KMS-11 (cell line): ENCODE results near the gene NLRC3.

ENCODE experiments used
- H2AFZ ChIP-seq: fragments of 200-600 bp; sonication (generic); 2 replicates; pipeline ENCODE4 v1.6.1; 2016; ENCODE audit warnings: antibody characterized with exemption, mixed run types, low read depth
- H3K27ac ChIP-seq: fragments of 200-600 bp; sonication (generic); 2 replicates; pipeline ENCODE4 v1.6.1; 2016; ENCODE audit warnings: mild to moderate bottlenecking, mixed run types
- H3K27me3 ChIP-seq: fragments of 200-600 bp; sonication (generic); 2 replicates; pipeline ENCODE4 v1.6.1; 2017; ENCODE audit warnings: mild to moderate bottlenecking, low read depth, mixed run types, moderate library complexity; ENCODE audit not compliant: insufficient read depth
- H3K36me3 ChIP-seq: fragments of 200-600 bp; sonication (generic); 2 replicates; pipeline ENCODE4 v1.6.1; 2017; ENCODE audit warnings: mild to moderate bottlenecking, mixed run types; ENCODE audit not compliant: insufficient read depth
- H3K4me1 ChIP-seq: fragments of 200-600 bp; sonication (generic); 2 replicates; pipeline ENCODE4 v1.6.1; 2016; ENCODE audit warnings: mild to moderate bottlenecking, low read depth, mixed run types; ENCODE audit not compliant: poor library complexity, severe bottlenecking
- H3K4me2 ChIP-seq: fragments of 200-600 bp; sonication (generic); 2 replicates; pipeline ENCODE4 v1.7.0; 2016; ENCODE audit warnings: mild to moderate bottlenecking, mixed run types
- H3K4me3 ChIP-seq: fragments of 200-600 bp; sonication (generic); IDR thresholded peaks from 2 replicates; pipeline ENCODE4 v1.6.1; 2017; ENCODE audit warnings: low read depth, low read length, mixed read lengths; ENCODE audit not compliant: insufficient read depth
- H3K79me2 ChIP-seq: fragments of 200-600 bp; sonication (generic); 2 replicates; pipeline ENCODE4 v1.6.1; 2016; ENCODE audit warnings: low read depth, mixed run types; ENCODE audit not compliant: insufficient read depth
- H3K9ac ChIP-seq: fragments of 200-600 bp; sonication (generic); 2 replicates; pipeline ENCODE4 v1.6.1; 2016; ENCODE audit warnings: mild to moderate bottlenecking, mixed run types
- H4K20me1 ChIP-seq: fragments of 200-600 bp; sonication (generic); 2 replicates; pipeline ENCODE4 v1.6.1; 2016; ENCODE audit warnings: mild to moderate bottlenecking, mixed run types; ENCODE audit not compliant: insufficient read depth
- CTCF ChIP-seq: fragments of 200-600 bp; sonication (generic); conservative IDR thresholded peaks from 2 replicates; pipeline ENCODE4 v1.6.1; 2017; ENCODE audit warnings: low read depth, mild to moderate bottlenecking, antibody characterized with exemption, low read length, moderate library complexity, mixed read lengths

NLRC3 gene

GRCh38 chr16:3590736-3591435, 13.7 kb upstream of the NLRC3 start:
- H3K36me3 ChIP-seq, result no peaks in the 10 kb centered on the region
- no peak overlapping the region for H3K9ac ChIP-seq

GRCh38 chr16:3589991-3590701, 12.9 kb upstream of the NLRC3 start:
- no peak overlapping the region for H3K4me2 ChIP-seq
- H3K79me2 ChIP-seq, result no peaks in the 10 kb centered on the region
- no peaks in the 10 kb centered on the region for H3K4me1 ChIP-seq
- no peak for TF ChIP-seq CTCF
- H2AFZ ChIP-seq, result no peak overlapping the region
- no peaks in the 10 kb centered on the region for H3K36me3 ChIP-seq
- H3K27me3 ChIP-seq, result no peaks in the 10 kb centered on the region
- no peak overlapping the region for H3K4me3 ChIP-seq
- H3K9ac ChIP-seq, result no peak overlapping the region
- H4K20me1 ChIP-seq, result no peaks in the 10 kb centered on the region
- H3K27ac ChIP-seq, result no peak overlapping the region

More at GRCh38 chr16:3590736-3591435, 13.7 kb upstream of the NLRC3 start:
- H3K79me2 ChIP-seq, result no peaks in the 10 kb centered on the region
- no peak for TF ChIP-seq CTCF
- H2AFZ ChIP-seq, result no peak overlapping the region
- no peak overlapping the region for H3K27ac ChIP-seq
- no peaks in the 10 kb centered on the region for H4K20me1 ChIP-seq
- H3K27me3 ChIP-seq, result no peaks in the 10 kb centered on the region
- H3K4me1 ChIP-seq, result no peaks in the 10 kb centered on the region
- H3K4me2 ChIP-seq, result no peak overlapping the region
- no peak overlapping the region for H3K4me3 ChIP-seq

DNA sequence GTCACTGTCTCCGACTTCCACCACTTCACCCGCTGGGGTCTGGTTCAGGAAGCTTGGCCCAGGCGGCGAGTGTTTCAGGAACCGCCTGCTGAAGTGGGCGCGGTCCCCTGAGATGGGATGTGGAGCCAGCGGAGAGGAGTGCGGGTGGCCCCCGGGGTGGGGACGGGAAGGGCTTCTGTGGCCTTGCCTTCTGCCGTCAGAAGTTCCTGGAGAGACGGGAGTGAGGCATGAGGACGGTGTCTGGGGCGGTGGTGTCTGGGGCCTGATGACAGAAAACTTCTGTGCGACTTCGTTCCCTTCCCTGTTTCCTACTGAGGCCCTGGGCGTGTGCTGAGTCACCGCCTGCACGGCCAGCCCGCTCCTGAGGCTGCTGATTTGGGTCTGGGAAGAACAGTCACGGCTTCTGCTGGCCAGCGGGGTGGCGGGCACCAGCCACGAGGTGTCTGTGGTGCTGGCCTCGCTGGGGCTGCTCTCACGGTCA, 12.3 kb upstream of the NLRC3 start:
- Histone ChIP-seq H3K27me3 (no peaks in the 10 kb centered on the region), H4K20me1 (no peaks in the 10 kb centered on the region), H3K27ac (no peak overlapping the region), H3K4me2 (no peak overlapping the region), H3K4me3 (no peak overlapping the region), H3K36me3 (no peaks in the 10 kb centered on the region), H3K4me1 (no peaks in the 10 kb centered on the region), H2AFZ (no peak overlapping the region), H3K79me2 (no peaks in the 10 kb centered on the region), H3K9ac (no peak overlapping the region)
- TF ChIP-seq CTCF, result no peak

GRCh38 chr16:3589001-3589400, 11.8 kb upstream of the NLRC3 start:
- no peak overlapping the region for H3K4me2 ChIP-seq
- no peaks in the 10 kb centered on the region for H3K27me3 ChIP-seq
- H4K20me1 ChIP-seq, result no peaks in the 10 kb centered on the region
- TF ChIP-seq CTCF, result no peak
- no peak overlapping the region for H3K4me3 ChIP-seq
- H3K79me2 ChIP-seq, result no peaks in the 10 kb centered on the region
- H3K4me1 ChIP-seq, result no peaks in the 10 kb centered on the region
- H3K9ac ChIP-seq, result no peak overlapping the region
- no peak overlapping the region for H2AFZ ChIP-seq
- H3K36me3 ChIP-seq, result 0 out of 2 replicates have a peak, but pooled peaks cover 3% of the 10 kb centered on the region
- no peak overlapping the region for H3K27ac ChIP-seq
